ENCODE measurements around the gene PHACTR1.

PHACTR1 gene

GRCh38 chr6:12826584-12826983, 110.0 kb downstream of the PHACTR1 start:
- Histone ChIP-seq H4K91ac (ENCODE audit: low read length) (no peak overlapping the region), H2AFZ (ENCODE audit: low read depth, low read length) (no peak overlapping the region), H4K8ac (ENCODE audit: low read length) (no peak overlapping the region), H3K79me1 (replicated peaks; ENCODE audit: low read length, poor library complexity, severe bottlenecking) (no peaks in the 10 kb centered on the region), H3K9ac (ENCODE audit: low read length) (no peak overlapping the region), H3K27me3 (ENCODE audit: control insufficient read depth in 1 of 2, insufficient read depth in 1 of 2, low read length in 2 of 2) (peaks cover 0 to 4% of the 10 kb centered on the region in 2 experiments), H3K18ac (ENCODE audit: low read depth in 1 of 2, low read length in 2 of 2) (no peak overlapping the region), H3K4me3 (ENCODE audit: insufficient read depth in 1 of 2, low read depth in 1 of 2, low read length in 2 of 2) (no peak overlapping the region), H2BK120ac (ENCODE audit: low read depth, low read length) (no peak overlapping the region), H2BK15ac (ENCODE audit: low read depth, poor library complexity, severe bottlenecking) (no peak overlapping the region), H3K4me1 (ENCODE audit: control insufficient read depth, insufficient read depth, low read depth, low read length) (peaks cover 2% of the 10 kb centered on the region), H2BK5ac (ENCODE audit: low read depth, low read length, poor library complexity, severe bottlenecking) (no peak overlapping the region), H3K9me3 (ENCODE audit: control insufficient read depth, low read length) (no peaks in the 10 kb centered on the region), H3K27ac (ENCODE audit: low read length, poor library complexity, severe bottlenecking) (no peak overlapping the region), H3K36me3 (ENCODE audit: control insufficient read depth in 1 of 2, insufficient read depth in 2 of 2, low read depth in 1 of 2, low read length in 2 of 2) (no peaks in the 10 kb centered on the region), H2BK12ac (ENCODE audit: low read length in 2 of 2) (no peak overlapping the region), H2AK5ac (ENCODE audit: low read length, severe bottlenecking) (no peak overlapping the region), H3K23ac (ENCODE audit: low read length in 2 of 2) (no peak overlapping the region), H3K14ac (ENCODE audit: low read length in 2 of 2) (no peak overlapping the region), H3K4me2 (ENCODE audit: low read length, poor library complexity, severe bottlenecking) (no peak overlapping the region), H3K4ac (ENCODE audit: low read depth in 1 of 2, low read length in 2 of 2) (no peak overlapping the region)
- DNase-seq: no peak
- WGBS: 33% methylated on average over 2 of the region's 2 CpGs

DNA sequence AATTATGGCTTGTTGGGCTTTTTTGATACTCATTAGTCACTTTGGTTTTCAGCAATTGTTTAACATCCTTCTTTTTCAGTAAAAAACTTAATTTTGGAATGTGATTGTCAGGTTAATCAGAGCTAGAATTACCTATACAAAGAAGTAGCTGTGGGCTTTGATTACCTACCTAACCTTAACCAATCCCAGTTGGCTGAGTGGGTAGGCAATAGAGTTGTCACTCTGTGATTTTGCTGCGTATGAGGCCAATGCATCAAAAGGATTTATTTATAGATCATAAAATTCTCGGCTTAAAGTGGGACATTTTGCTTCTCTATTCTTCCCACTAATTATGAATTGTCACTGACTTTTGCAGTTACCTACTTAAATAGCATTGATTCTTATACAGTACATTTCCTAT, 111.4 kb downstream of the PHACTR1 start:
- Histone ChIP-seq H3K23ac (ENCODE audit: low read length in 2 of 2) (no peak overlapping the region), H3K36me3 (ENCODE audit: control insufficient read depth in 1 of 2, insufficient read depth in 2 of 2, low read depth in 1 of 2, low read length in 2 of 2) (no peaks in the 10 kb centered on the region), H4K8ac (ENCODE audit: low read length) (no peak overlapping the region), H3K9me3 (ENCODE audit: control insufficient read depth, low read length) (no peaks in the 10 kb centered on the region), H3K27ac (ENCODE audit: low read length, poor library complexity, severe bottlenecking) (no peak overlapping the region), H3K27me3 (ENCODE audit: control insufficient read depth in 1 of 2, insufficient read depth in 1 of 2, low read length in 2 of 2) (no peaks in the 10 kb centered on the region), H2BK5ac (ENCODE audit: low read depth, low read length, poor library complexity, severe bottlenecking) (no peak overlapping the region), H4K91ac (ENCODE audit: low read length) (no peak overlapping the region), H3K4me2 (ENCODE audit: low read length, poor library complexity, severe bottlenecking) (no peak overlapping the region), H2AK5ac (ENCODE audit: low read length, severe bottlenecking) (no peak overlapping the region), H2BK12ac (ENCODE audit: low read length in 2 of 2) (no peak overlapping the region), H3K9ac (ENCODE audit: low read length) (no peak overlapping the region), H3K4me3 (ENCODE audit: insufficient read depth in 1 of 2, low read depth in 1 of 2, low read length in 2 of 2) (no peak overlapping the region), H3K4me1 (ENCODE audit: control insufficient read depth, insufficient read depth, low read depth, low read length) (peaks cover 2% of the 10 kb centered on the region), H2BK15ac (ENCODE audit: low read depth, poor library complexity, severe bottlenecking) (no peak overlapping the region), H3K4ac (ENCODE audit: low read depth in 1 of 2, low read length in 2 of 2) (no peak overlapping the region), H2BK120ac (ENCODE audit: low read depth, low read length) (no peak overlapping the region), H3K79me1 (replicated peaks; ENCODE audit: low read length, poor library complexity, severe bottlenecking) (no peaks in the 10 kb centered on the region), H3K14ac (ENCODE audit: low read length in 2 of 2) (no peak overlapping the region), H3K18ac (ENCODE audit: low read depth in 1 of 2, low read length in 2 of 2) (no peak overlapping the region), H2AFZ (ENCODE audit: low read depth, low read length) (no peak overlapping the region)
- no CpG with 5 or more reads among the region's 2 CpGs for WGBS
- DNase-seq: no peak

DNA sequence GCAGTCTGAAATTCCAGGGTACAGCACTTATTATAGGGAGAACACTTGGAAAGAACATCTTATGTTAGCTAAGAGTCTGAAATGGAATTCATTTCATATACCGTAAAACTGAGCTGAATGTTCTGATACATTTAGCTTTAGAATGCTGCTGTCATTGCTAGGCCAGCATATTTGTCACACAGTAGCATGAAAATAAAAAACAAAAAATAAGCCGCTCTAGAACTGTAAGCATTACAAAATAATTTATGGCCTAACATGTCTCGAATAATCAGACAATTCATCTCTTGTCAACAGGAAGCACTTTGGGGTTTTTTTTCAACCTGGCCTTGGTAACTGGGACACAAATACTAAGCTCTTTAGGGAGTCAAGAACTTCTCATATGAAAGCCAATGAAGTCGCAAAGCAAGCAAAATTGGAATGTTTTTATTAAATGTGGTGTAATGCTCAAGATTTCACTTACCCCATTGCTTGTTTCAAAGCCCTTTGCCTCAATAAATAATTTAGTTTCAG, 115.7 kb downstream of the PHACTR1 start:
- H2AK5ac ChIP-seq (ENCODE audit: low read length, severe bottlenecking): no peak overlapping the region
- no peak overlapping the region for H3K4me2 ChIP-seq (ENCODE audit: low read length, poor library complexity, severe bottlenecking)
- H3K9ac ChIP-seq (ENCODE audit: low read length): no peak overlapping the region
- no peaks in the 10 kb centered on the region for H3K79me1 ChIP-seq (replicated peaks; ENCODE audit: low read length, poor library complexity, severe bottlenecking)
- H3K14ac ChIP-seq (ENCODE audit: low read length in 2 of 2): no peak overlapping the region
- H3K4me1 ChIP-seq (ENCODE audit: control insufficient read depth, insufficient read depth, low read depth, low read length): no peaks in the 10 kb centered on the region
- H3K9me3 ChIP-seq (ENCODE audit: control insufficient read depth, low read length): no peaks in the 10 kb centered on the region
- no peak for DNase-seq
- H2BK12ac ChIP-seq (ENCODE audit: low read length in 2 of 2): no peak overlapping the region
- no peak overlapping the region for H2BK15ac ChIP-seq (ENCODE audit: low read depth, poor library complexity, severe bottlenecking)
- no peak overlapping the region for H3K23ac ChIP-seq (ENCODE audit: low read length in 2 of 2)
- no peaks in the 10 kb centered on the region for H3K27me3 ChIP-seq (ENCODE audit: control insufficient read depth in 1 of 2, insufficient read depth in 1 of 2, low read length in 2 of 2)
- H2BK120ac ChIP-seq (ENCODE audit: low read depth, low read length): no peak overlapping the region
- 80% methylated on average over 3 of the region's 4 CpGs for WGBS
- no peak overlapping the region for H4K91ac ChIP-seq (ENCODE audit: low read length)
- no peak overlapping the region for H3K18ac ChIP-seq (ENCODE audit: low read depth in 1 of 2, low read length in 2 of 2)
- no peak overlapping the region for H4K8ac ChIP-seq (ENCODE audit: low read length)
- no peak overlapping the region for H2AFZ ChIP-seq (ENCODE audit: low read depth, low read length)
- H3K4me3 ChIP-seq (ENCODE audit: insufficient read depth in 1 of 2, low read depth in 1 of 2, low read length in 2 of 2): no peak overlapping the region
- H3K36me3 ChIP-seq (ENCODE audit: control insufficient read depth in 1 of 2, insufficient read depth in 2 of 2, low read depth in 1 of 2, low read length in 2 of 2): no peaks in the 10 kb centered on the region
- H3K27ac ChIP-seq (ENCODE audit: low read length, poor library complexity, severe bottlenecking): no peak overlapping the region
- no peak overlapping the region for H2BK5ac ChIP-seq (ENCODE audit: low read depth, low read length, poor library complexity, severe bottlenecking)
- no peak overlapping the region for H3K4ac ChIP-seq (ENCODE audit: low read depth in 1 of 2, low read length in 2 of 2)

- DNase-seq: no peak
- Histone ChIP-seq H3K36me3 (ENCODE audit: control insufficient read depth in 1 of 2, insufficient read depth in 2 of 2, low read depth in 1 of 2, low read length in 2 of 2) (no peaks in the 10 kb centered on the region), H3K23ac (ENCODE audit: low read length in 2 of 2) (no peak overlapping the region), H2BK12ac (ENCODE audit: low read length in 2 of 2) (no peak overlapping the region), H3K79me1 (replicated peaks; ENCODE audit: low read length, poor library complexity, severe bottlenecking) (no peaks in the 10 kb centered on the region), H3K9me3 (ENCODE audit: control insufficient read depth, low read length) (peaks cover 13% of the 10 kb centered on the region), H2AK5ac (ENCODE audit: low read length, severe bottlenecking) (no peak overlapping the region), H4K8ac (ENCODE audit: low read length) (no peak overlapping the region), H3K9ac (ENCODE audit: low read length) (no peak overlapping the region), H2BK120ac (ENCODE audit: low read depth, low read length) (no peak overlapping the region), H3K4me1 (ENCODE audit: control insufficient read depth, insufficient read depth, low read depth, low read length) (no peaks in the 10 kb centered on the region), H2BK15ac (ENCODE audit: low read depth, poor library complexity, severe bottlenecking) (no peak overlapping the region), H3K4me3 (ENCODE audit: insufficient read depth in 1 of 2, low read depth in 1 of 2, low read length in 2 of 2) (no peak overlapping the region), H3K14ac (ENCODE audit: low read length in 2 of 2) (no peak overlapping the region), H2AFZ (ENCODE audit: low read depth, low read length) (no peak overlapping the region), H3K27me3 (ENCODE audit: control insufficient read depth in 1 of 2, insufficient read depth in 1 of 2, low read length in 2 of 2) (peaks cover 0 to 3% of the 10 kb centered on the region in 2 experiments), H3K18ac (ENCODE audit: low read depth in 1 of 2, low read length in 2 of 2) (no peak overlapping the region), H4K91ac (ENCODE audit: low read length) (no peak overlapping the region), H3K4ac (ENCODE audit: low read depth in 1 of 2, low read length in 2 of 2) (no peak overlapping the region), H3K4me2 (ENCODE audit: low read length, poor library complexity, severe bottlenecking) (no peak overlapping the region), H2BK5ac (ENCODE audit: low read depth, low read length, poor library complexity, severe bottlenecking) (no peak overlapping the region), H3K27ac (ENCODE audit: low read length, poor library complexity, severe bottlenecking) (no peak overlapping the region)
- WGBS: 92% methylated on average over 1 of the region's 2 CpGs
Observed at GRCh38 chr6:12836009-12836408, 119.4 kb downstream of the PHACTR1 start.

All from mesenchymal stem cell (in vitro differentiated cells and primary cell).